HG03025 (cell line): ENCODE data around the gene MOB2.

Experiments
- ATAC-seq: cut with Tn5 transposase; IDR thresholded peaks from one replicate; pipeline ENCODE4 v1.9.1; 2021; ENCODE audit warnings: mild to moderate bottlenecking, moderate library complexity; ENCODE audit not compliant: unreplicated experiment, low FRiP score

The MOB2 gene

DNA sequence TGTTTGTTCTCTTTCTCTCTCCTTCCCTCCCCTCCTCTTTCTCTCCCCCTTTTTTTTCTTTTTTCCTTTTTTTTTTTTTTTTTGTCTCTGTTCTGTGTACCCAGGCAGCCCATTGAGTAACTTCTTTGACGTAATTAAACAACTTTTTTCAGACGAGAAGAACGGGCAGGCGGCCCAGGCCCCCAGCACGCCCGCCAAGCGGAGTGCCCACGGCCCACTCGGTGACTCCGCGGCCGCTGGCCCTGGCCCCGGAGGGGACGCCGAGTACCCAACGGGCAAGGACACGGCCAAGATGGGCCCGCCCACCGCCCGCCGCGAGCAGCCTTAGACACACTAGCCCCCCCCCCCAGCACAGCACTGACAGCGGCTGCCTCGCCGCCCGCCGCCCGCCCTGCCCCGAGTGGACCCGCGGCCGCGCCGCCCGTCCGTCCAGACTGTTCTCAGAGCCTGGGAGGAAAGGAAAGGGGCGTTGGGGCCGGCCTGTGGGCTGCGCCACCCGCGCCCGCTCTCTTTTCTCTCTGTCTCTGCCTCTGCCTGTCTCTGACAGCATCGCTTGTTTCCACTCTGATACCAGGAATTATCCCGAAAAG, 26.1 kb downstream of the MOB2 start:
- no peak for ATAC-seq

DNA sequence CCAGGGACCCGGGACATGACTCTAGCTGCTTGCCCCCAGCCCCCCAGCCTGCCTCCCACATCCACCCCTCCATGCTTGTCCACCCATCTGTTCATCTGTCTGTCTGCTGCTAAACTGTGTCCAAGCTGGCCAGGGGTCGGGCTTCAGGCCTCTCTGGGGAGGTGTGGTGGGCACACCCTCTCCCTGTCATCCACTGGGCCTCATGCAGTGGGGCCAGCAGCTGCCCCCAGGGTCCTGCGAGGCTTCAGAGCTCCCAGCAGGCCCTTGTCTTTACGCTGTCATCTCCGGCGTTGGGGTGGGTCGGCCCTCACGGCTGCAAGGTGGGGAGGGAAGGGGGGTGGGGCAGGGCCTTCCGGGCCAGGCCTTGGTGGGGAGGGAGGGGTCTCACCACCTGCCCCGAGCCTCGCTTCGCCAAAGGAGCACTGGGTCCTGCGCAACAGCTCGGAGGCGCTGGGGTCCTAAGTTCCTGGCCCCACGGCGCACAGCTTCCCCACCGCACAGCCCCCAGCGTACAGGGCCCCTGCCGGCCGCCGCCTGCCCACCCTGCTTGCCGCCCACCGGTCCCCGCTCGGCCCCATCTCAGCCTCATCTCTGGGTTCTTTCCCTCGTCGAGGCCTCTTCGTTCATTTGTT, 26.7 kb downstream of the MOB2 start:
- ATAC-seq = no peak

DNA sequence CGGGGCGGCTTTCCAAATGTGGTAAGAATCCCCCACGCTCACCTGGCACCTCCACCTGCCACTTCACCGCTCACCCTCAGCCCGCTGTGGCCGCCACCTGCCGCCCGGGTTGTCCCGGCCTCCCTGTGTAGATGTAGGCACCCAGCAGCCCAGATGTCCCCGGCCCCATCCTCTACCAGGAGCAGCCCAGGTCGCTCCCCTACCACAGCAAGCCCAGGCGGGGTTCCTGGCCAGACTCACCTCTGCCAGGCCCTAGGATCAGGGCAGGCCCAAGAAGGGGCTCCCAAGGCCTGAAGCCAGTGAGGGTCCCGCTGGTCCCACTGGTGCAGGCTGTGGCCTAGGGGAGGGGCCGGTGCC, 27.4 kb downstream of the MOB2 start:
- ATAC-seq = no peak

DNA sequence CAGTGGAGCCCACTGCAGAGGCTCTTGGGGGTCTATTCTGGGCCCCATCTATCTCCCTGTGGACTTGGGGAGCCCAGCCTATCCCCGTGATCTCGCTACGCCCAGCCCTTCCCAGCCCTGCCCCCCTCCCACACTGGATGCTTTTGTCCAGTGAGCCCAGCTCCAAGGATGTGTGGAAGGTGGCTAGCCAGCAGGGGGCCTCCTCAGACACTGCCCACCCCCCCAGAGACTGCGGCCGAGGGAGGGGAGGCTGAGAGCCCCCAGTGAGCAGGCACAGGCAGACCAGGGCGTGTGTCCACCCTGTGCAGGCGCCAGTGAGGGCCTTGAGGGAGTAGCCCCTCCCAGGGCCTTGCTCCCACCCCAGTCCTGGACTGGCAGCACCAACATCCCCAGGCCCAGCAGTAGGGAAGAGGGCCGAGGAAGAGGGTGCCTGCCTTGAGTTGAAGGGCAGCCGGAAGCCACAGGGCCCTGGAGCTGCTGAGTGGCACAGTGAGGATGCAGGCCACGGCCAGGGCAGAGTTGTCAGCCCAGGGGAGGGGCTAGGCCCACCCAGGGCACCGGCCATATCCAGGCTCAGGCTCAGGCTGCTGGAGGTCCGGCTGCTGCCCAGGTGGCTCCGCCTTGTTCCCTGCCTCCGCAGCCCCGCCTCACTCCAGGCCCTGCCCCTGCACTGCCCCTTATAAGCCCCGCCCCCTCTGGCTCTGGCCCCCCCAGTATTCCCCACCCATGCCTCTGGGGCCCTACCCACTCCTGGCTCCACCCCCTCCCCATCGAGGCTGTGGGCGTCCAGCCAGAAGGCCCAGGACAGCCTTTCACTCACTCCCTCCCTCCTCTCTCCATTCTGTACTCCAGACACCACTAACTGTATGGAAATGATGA, 28.0 kb downstream of the MOB2 start:
- ATAC-seq = no peak

DNA sequence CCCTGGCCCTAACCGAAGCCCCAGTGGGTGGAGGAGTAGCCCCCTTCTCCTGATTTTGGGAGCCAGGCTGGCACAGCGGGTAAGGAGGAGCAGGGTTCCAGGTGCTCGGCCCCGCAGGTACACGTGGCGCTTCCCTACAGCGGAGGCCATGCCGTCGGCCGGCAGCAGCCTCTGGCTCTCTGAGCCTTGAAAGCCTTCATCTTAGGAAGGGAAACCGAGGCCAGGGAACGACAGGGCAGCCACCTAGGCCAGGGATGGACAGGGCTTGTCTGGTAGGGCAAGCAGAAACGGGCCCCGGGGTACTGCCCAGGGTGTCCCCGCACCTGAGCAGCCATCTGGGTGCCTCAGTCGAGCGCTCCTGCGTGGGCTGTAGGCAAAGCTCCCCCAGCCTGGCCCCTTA, 28.7 kb downstream of the MOB2 start:
- no peak for ATAC-seq

DNA sequence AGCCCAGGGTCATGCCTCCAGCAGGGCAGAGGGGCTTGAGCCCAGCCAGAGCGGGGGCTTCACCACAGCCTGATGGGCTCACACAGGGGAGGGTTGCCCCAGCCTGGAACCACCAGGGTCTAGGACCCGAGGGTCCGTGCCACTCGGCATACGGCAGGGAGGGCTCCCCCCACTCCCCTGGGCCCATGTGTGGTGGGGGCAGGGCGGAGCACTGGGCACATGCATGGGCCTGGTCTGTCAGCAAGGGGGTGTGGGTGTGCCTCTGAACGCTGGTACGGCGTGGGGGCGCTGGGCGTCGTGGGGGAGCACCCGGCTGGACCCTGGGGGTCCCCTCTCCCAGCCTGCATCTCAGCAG, 29.3 kb downstream of the MOB2 start:
- no peak for ATAC-seq

DNA sequence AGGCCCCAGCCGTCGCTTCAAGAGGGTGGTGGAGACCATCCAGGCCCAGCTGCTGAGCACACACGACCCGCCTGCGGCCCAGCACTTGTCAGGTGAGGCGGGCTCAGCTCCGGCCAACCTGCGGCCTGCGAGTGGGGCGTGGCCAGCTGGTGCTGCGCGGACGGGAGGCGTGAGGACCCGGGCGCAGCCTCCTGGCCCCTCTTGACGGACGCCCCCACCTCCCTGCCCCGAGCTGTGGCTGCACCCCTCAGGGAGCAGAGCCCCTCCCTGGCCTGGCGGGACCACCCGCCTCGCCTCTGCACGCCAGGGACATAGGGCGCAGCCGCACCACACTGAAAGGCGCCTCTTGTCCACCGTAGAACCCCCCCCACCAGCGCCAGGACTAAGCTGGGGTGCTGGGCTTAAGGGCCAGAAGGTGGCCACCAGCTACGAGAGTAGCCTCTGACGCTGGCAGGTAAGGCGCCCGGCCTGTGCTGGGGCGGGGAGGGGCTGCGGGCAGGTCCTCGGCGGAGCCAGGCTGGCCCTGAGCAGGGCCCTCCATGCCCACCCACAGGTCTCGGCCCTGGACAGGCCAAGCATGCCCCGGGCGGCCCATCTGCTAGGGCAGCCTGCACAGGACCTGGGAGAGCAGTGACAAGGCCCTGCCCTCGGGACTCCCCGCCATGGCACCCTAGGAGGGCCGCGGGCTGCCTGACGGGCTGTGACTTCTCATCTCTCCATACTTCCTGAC, 29.8 kb downstream of the MOB2 start:
- ATAC-seq = no peak

DNA sequence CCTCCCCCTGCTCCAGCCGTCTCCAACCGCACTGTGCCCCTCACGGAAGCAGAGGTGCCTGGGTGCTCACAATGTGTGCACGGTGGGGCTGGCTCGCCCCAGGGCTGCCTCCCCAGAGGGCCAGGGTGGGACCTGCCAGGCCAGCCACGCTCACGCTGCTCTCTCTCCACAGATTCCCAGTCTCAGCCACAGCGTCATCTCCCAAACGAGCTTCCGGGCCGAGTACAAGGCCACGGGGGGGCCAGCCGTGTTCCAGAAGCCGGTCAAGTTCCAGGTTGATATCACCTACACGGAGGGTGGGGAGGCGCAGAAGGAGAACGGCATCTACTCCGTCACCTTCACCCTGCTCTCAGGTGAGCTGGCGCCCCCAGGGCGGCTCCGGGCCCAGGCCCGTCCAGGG, 30.4 kb downstream of the MOB2 start:
- ATAC-seq = no peak

DNA sequence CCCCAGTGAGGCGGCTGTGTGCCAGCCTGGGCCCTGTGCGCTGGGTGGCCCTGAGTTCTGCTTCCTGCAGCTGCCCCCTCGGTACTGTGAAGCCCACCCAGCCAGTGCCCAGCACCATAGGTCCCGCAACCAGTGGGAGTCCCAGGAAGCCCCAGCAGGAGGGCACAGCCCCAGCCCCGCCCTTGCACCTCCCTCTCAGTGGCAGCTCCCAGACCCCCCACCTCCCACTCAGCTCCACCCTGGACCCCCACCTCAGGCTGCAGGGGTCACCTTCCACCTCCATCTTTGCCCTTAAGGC, 30.9 kb downstream of the MOB2 start:
- no peak for ATAC-seq

DNA sequence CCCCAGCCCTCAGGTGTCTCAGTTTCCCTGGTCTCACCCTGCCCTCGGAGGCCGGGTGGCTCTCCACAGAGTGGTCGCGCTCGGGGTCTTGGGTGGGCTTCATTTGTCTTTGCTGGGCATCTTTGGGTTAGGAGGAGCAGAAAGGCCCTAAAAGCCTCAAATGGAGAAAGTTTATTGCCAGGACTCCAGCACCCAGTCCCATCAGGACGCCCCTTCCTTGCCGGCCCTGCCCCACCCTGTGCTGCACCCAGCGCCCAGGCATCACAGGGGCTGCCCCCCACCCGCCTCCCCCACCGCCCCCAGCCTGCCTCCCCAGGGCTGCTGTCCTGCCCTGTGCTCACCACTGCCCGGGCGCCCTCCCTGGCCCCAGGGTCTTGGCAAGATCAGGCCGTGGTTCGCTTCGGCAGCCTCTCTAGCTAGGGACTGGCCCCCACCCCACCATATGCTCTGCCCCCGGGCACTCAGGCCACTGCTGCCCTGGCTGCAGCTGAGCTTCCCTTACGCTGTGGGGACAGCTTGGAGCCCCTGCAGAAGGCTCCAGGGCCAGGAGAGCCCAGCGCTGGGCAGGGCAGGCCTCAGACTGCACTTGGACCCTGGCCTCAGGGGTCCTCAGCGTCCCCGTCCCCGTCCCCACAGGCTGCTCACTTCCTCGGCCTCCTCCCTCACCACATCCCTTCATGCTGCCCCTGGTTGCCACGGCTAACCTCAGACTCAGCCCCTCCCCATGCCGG, 31.4 kb downstream of the MOB2 start:
- no peak for ATAC-seq

DNA sequence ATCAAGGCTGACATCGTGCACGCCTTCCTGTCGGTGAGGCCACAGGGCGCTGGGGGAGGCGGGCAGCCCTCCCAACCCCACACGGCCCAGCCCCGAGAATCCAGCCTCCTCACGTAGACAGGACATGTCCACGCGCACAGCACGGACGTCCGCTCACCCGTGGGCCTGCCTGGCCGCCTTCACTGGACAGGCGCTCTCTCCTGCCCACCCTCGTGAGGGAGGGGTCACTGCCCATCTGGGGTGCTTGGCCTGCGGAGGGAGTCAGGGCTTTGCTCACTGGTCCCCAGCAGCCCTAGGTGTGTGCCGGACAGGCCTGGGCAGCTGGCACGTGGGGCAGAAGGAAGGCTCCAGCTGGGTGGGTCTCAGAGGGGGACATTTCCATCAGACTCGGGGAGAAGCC, 32.0 kb downstream of the MOB2 start:
- ATAC-seq = no peak

DNA sequence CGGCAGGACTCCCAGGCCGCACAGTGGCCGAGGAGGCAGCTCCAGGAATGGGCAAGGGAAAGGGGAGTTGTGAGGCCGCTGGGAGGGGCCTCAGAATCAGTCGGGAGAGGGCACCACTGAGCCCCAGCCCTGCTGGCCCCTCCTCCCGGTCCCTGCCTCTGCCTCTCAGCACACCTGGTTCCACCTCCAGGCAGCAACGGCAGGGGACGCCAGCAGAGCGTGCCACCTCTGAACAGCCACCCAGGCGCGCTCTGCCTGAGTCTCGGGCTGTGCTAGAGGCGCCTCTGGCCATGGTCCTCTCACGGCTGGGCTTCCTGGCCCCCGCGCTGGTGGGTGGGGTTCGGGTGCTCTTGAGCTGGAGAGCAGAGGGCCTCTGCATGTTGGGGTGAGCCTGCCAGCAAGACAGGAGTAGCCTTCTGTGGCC, 33.0 kb downstream of the MOB2 start:
- no peak for ATAC-seq

DNA sequence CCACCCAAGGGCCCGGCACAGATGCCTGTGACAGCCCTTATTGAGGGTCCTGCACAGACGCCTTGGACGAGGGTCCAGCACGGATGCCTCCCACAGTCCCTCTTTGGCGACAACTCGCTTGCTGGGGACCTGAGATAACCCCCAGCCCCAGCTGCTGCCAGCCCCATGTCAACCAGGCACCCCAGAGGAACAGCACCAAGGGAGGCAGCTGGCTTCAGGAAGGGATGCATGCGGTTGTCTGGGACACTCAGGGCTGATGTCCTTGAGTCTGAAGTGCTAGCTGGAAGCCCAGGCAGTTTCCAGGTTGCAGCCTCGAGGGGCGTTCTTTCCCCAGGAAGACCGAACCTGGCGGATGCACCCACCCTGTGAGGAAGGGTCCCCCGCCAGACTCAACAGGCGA, 33.8 kb downstream of the MOB2 start:
- no peak for ATAC-seq

DNA sequence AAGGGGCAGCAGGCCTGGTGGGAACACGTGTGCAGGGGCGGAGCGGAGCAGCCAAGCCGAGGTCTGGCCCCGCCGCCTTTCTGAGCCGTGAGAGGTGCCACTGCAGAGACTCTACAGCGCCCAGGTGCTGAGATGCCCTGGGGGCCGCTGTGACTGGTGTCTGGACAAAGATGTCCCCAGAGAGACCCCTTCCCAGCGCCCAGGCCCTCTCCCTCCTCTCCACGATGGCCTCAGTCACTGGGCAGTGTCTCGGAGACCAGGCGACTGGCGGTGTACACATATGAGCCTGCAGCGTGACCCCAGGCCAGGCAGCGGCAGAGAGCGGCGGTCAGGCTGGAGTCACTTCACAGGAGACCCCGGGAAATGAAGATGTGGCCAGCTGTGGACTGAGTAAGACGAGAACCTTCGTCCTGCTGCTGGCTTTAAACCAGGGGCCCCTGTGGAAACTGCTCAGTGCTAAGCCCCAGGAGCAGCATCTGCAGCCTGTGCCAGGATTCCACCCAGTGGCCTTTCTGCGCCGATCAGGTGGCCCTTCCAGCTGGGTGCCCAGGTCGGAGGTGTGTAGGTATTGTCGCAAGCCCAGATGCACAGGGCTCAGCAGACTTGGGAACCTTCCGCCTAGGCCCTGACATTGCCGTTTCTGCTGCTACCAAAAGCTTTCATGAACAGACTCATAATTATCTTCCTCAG, 34.7 kb downstream of the MOB2 start:
- ATAC-seq = no peak

DNA sequence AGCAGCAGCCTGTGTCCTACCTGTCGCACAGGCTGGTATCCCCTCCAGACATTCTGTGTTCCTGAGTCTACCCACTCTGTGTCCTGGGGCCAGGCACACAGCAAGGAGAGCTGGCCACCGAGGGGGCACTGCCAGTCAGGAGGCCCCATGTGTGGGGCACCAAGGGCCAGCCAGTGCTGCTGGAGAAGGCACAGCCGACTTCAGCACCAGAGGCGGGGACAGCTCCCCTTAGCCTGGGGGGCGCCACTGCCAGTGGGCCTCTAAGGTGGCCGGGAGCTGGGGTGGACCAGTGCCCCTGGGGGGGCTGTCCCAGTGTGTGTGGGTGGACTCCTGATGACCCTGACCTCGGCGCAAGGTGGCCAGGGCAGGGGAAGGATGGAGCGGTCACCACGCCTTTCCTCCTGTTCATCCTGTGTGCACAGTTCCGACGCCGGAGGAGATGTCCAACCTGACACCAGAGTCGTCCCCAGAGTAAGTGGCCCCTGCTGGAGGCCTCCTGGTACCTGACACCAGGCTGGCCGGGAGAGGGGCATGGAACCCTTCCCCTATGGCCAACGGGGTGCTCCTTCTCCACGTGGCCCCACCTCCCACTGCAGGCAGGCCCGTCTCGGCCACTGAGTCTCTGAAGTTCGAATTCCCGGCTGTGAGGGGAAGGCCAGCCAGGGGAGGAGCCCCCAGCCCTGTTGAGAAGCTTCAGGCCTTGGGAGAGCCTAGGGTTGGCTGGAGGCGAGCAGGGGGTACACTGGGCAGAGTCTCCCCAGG, 35.4 kb downstream of the MOB2 start:
- no peak for ATAC-seq

DNA sequence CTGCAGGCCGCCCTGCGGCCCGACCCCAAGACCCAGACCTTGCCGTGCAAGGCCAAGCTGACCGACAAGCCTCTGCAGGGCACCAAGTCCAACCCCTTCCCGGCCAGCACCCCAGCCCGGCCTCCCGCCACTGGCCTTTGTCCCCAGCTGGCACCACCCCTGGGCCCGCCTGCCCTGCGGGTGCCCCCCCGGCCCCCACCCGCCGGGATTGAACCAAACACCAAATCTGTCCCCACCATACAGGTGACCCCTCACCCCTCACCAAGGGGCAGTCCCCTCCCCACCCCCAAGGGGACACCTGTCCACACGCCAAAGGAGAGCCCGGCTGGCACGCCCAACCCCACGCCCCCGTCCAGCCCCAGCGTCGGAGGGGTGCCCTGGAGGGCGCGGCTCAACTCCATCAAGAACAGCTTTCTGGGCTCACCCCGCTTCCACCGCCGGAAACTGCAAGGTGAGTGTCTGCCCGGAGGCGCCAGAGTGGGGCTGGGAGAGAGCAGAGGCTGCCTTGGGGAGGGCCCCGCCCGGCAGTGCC, 36.2 kb downstream of the MOB2 start:
- ATAC-seq = no peak

DNA sequence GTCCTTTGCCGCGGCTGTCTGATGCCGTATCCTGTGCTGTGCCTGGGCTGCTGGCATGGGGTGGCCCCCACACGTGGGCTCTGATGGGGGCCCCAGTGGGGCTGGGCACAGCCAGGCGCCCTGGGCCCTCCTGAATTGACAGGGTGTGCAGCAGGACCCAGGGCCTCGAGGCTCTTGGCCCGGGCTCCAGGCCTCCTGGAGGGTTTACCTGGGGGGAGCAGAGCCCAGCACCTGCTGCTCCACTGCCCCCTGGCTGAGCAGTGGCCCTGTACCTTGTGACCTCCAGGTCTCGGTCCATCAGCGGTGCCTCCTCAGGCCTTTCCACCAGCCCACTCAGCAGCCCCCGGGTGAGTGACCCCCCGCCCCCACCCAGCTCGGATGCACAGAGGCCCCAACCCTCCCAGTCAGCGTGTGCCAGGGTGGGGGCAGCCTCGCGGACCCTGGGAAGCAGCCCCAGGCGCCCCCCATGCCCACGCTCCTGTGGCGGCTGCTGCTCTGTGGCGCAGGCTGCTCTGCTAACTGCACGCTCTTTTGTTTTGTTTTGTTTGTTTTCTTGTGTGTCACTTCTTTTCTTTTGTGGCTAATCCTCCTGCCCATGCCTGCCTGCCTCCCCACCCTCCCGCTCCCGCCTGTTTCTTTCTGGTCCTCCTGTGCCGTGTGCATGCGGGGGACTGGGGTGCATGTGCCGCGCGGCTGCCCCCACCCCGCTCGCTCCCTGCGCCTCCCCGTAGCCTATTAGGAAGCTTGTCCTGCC, 36.9 kb downstream of the MOB2 start:
- no peak for ATAC-seq

DNA sequence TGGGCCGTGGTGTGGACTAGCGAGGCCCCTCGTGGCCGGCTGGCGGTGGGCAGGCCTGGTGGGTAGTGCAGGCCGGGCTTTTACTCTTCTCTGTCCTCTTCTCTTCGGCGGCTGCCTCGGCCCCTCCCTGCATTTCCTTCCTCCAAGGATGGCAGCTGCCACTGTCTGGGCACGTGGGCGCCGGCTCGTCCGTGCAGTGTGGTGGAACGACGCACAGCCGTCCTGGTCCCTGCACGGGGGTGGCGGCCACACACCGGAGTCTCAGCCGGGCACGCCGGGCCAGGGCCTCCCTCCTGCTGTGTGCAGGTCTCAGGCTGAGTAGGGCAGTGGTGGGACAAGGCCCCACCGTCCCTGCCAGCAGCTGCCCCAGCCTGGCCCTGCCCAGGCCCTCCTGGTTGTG, 37.7 kb downstream of the MOB2 start:
- ATAC-seq = no peak
